NCI-H345 treated with DMSO at 0.1 percent for 48 hours (cell line): ENCODE results near the gene KRT23.

Source experiments
- DNase-seq: peaks from one replicate; lab custom pipeline; 2025; ENCODE audit not compliant: unreplicated experiment; lab: John Stamatoyannopoulos, UW

The KRT23 gene

GRCh38 chr17:40937384-40937819, at the start of gene KRT23:
Gene KRT23, minus strand, starts transcription at chr17:40937646. Its CDS starts 1,043 bp downstream, at chr17:40936603.
- no peak for DNase-seq

GRCh38 chr17:40986920-40987319, 49.5 kb upstream of the KRT23 start:
- DNase-seq = no peak

GRCh38 chr17:40984226-40984625, 46.8 kb upstream of the KRT23 start, which contains the start of gene KRT40:
Gene KRT40, minus strand, starts transcription at chr17:40984326. Its CDS starts 53 bp downstream, at chr17:40984273.
- no peak for DNase-seq

- DNase-seq = no peak
These were observed 43.7 kb upstream of the KRT23 start for GRCh38 chr17:40981115-40981514.

GRCh38 chr17:40980596-40980995, 43.1 kb upstream of the KRT23 start:
- DNase-seq = no peak

GRCh38 chr17:40980117-40980516, 42.7 kb upstream of the KRT23 start:
- DNase-seq = no peak

- DNase-seq = no peak
These were observed 41.2 kb upstream of the KRT23 start for GRCh38 chr17:40978575-40979151.

GRCh38 chr17:40975516-40975915, 38.1 kb upstream of the KRT23 start:
- DNase-seq = no peak

GRCh38 chr17:40974366-40974765, 36.9 kb upstream of the KRT23 start:
- DNase-seq = no peak

- no peak for DNase-seq
These were observed 30.1 kb upstream of the KRT23 start for GRCh38 chr17:40967582-40967981.

GRCh38 chr17:40966848-40967247, 29.4 kb upstream of the KRT23 start, which contains the start of gene KRT39:
Gene KRT39, minus strand, starts transcription at chr17:40966948. Its CDS starts 92 bp downstream, at chr17:40966856.
- no peak for DNase-seq

- DNase-seq = no peak
These were observed 26.4 kb upstream of the KRT23 start for GRCh38 chr17:40963838-40964237.

GRCh38 chr17:40962059-40962561, 24.7 kb upstream of the KRT23 start:
- DNase-seq = no peak

GRCh38 chr17:40961591-40961990, 24.1 kb upstream of the KRT23 start:
- no peak for DNase-seq

- no peak for DNase-seq
These were observed 22.7 kb upstream of the KRT23 start for GRCh38 chr17:40960144-40960543.

GRCh38 chr17:40958086-40958953, 20.9 kb upstream of the KRT23 start:
- DNase-seq = no peak

GRCh38 chr17:40956401-40957254, 19.2 kb upstream of the KRT23 start:
- no peak for DNase-seq

- no peak for DNase-seq
These were observed 16.4 kb upstream of the KRT23 start for GRCh38 chr17:40953881-40954280.

GRCh38 chr17:40952661-40953060, 15.2 kb upstream of the KRT23 start:
- DNase-seq = no peak

- no peak for DNase-seq
These were observed 14.7 kb upstream of the KRT23 start for GRCh38 chr17:40952154-40952553.

- DNase-seq = no peak
These were observed 13.7 kb upstream of the KRT23 start for GRCh38 chr17:40951011-40951622.
